D341Med (cell line): ENCODE data around the gene THBS2.

Source experiments
- DNase-seq: peaks from one replicate; pipeline ENCODE4 v3.0.0; 2012; ENCODE audit warnings: low spot score

THBS2 gene

GRCh38 chr6:169249057-169249456 is 4.6 kb downstream of the THBS2 start:
- DNase-seq, result no peak

GRCh38 chr6:169248521-169248971 is 5.1 kb downstream of the THBS2 start:
- no peak for DNase-seq

GRCh38 chr6:169247991-169248390 is 5.7 kb downstream of the THBS2 start:
- no peak for DNase-seq

- no peak for DNase-seq
These were observed 6.2 kb downstream of the THBS2 start for GRCh38 chr6:169247419-169247818.

- no peak for DNase-seq
These were observed 7.2 kb downstream of the THBS2 start for GRCh38 chr6:169246445-169246844.

- no peak for DNase-seq
These were observed 8.8 kb downstream of the THBS2 start for GRCh38 chr6:169244684-169245383.

- no peak for DNase-seq
These were observed 10.0 kb downstream of the THBS2 start for GRCh38 chr6:169243661-169244060.

- no peak for DNase-seq
These were observed 10.5 kb downstream of the THBS2 start for GRCh38 chr6:169243186-169243585.

- DNase-seq, result no peak
These were observed 11.8 kb downstream of the THBS2 start for GRCh38 chr6:169241688-169242350.

- DNase-seq, result no peak
These were observed 12.9 kb downstream of the THBS2 start for GRCh38 chr6:169240591-169241390.

- no peak for DNase-seq
These were observed 13.5 kb downstream of the THBS2 start for GRCh38 chr6:169240125-169240524.

GRCh38 chr6:169239181-169239580 is 14.5 kb downstream of the THBS2 start:
- no peak for DNase-seq

- DNase-seq, result no peak
These were observed 14.9 kb downstream of the THBS2 start for GRCh38 chr6:169238766-169239165.

GRCh38 chr6:169237496-169238134 is 16.0 kb downstream of the THBS2 start:
- no peak for DNase-seq

- DNase-seq, result no peak
These were observed 16.7 kb downstream of the THBS2 start for GRCh38 chr6:169236988-169237387.

GRCh38 chr6:169236545-169236944 is 17.1 kb downstream of the THBS2 start:
- no peak for DNase-seq

- no peak for DNase-seq
These were observed 18.4 kb downstream of the THBS2 start for GRCh38 chr6:169235286-169235685.

GRCh38 chr6:169234634-169235033 is 19.0 kb downstream of the THBS2 start:
- DNase-seq, result no peak

GRCh38 chr6:169233832-169234231 is 19.8 kb downstream of the THBS2 start:
- no peak for DNase-seq

- no peak for DNase-seq
These were observed 20.5 kb downstream of the THBS2 start for GRCh38 chr6:169233181-169233580.

- DNase-seq, result no peak
These were observed 21.1 kb downstream of the THBS2 start for GRCh38 chr6:169232507-169232931.

- no peak for DNase-seq
These were observed 21.7 kb downstream of the THBS2 start for GRCh38 chr6:169231790-169232506.
